HepG2 (cell line): ENCODE data around the gene DNMT3B. TPM values are rescaled to one million over a fixed set of nuclear protein-coding genes. Genes with fewer than 3 reads are reported as not detected.

Experiments
- ATF1 ChIP-seq: IDR thresholded peaks from 2 replicates; pipeline ENCODE4 v1.6.1; 2016; ENCODE audit warnings: mild to moderate bottlenecking, control low read depth
- ETV6 ChIP-seq: sonication (generic); formaldehyde crosslinking; conservative IDR thresholded peaks from 2 replicates; pipeline ENCODE4 v1.4.0; 2020; ENCODE audit warnings: missing genetic modification reagents
- HINFP ChIP-seq: sonication (generic); formaldehyde crosslinking; IDR thresholded peaks from 2 replicates; pipeline ENCODE4 v1.4.0; 2020; ENCODE audit warnings: low read depth, mild to moderate bottlenecking, missing genetic modification reagents
- NKX3-1 ChIP-seq: sonication (generic); formaldehyde crosslinking; IDR thresholded peaks from 2 replicates; pipeline ENCODE4 v1.5.0; 2020; ENCODE audit warnings: missing genetic modification reagents
- TEF ChIP-seq: sonication (generic); formaldehyde crosslinking; IDR thresholded peaks from 2 replicates; pipeline ENCODE4 v1.5.0; 2020; ENCODE audit warnings: missing genetic modification reagents
- ZBTB7A ChIP-seq: sonication (generic); formaldehyde crosslinking; IDR thresholded peaks from 2 replicates; pipeline ENCODE4 v1.8.0; 2022; ENCODE audit warnings: mild to moderate bottlenecking, missing genetic modification reagents
- ZGPAT ChIP-seq: IDR thresholded peaks from 2 replicates; pipeline ENCODE4 v1.6.1; 2016; ENCODE audit warnings: mild to moderate bottlenecking
- ZNF780A ChIP-seq: sonication (generic); formaldehyde crosslinking; IDR thresholded peaks from 2 replicates; pipeline ENCODE4 v1.8.0; 2022; ENCODE audit warnings: mild to moderate bottlenecking, missing genetic modification reagents, moderate library complexity
- polyA plus RNA-seq, 8 experiments: library from polyadenylated mRNA; depleted of rRNA in 3 of 8; stranded (reverse) in 7 of 8; unstranded in 1 of 8; fragments of >200 nt; fragmentation: Illumina TruSeq in 4 of 8; extraction: Trizol in 4 of 8; gene quantifications; 2 replicates each; pipeline versions ENCODE4 v1.2.1 to v1.2.3, GENCODE V29; 2011 to 2016; ENCODE audit warnings: low read depth in 4 of 8, missing spikeins in 1 of 8, mixed read lengths in 1 of 8; ENCODE audit not compliant: insufficient read depth in 1 of 8
- total RNA-seq, 5 experiments: library from RNA; depleted of rRNA; stranded (reverse); fragments of >200 nt; fragmentation: Illumina TruSeq; extraction: Trizol; gene quantifications; 2 replicates each; pipeline ENCODE4 v1.2.3, GENCODE V29; 2016; ENCODE audit warnings: low read depth in 1 of 5
- TF ChIP-seq, protein P1 (sequence below): sonication (generic); formaldehyde crosslinking; IDR thresholded peaks from 2 replicates; pipeline ENCODE4 v1.5.0; 2020; ENCODE audit warnings: mild to moderate bottlenecking, missing genetic modification reagents

Gene DNMT3B
- total and polyA plus RNA-seq, 2 of the 13 experiments (the other 11 are each of a cell fraction or from before 2014, with no cell fraction given) = 3.8 to 13.9 TPM

DNA sequence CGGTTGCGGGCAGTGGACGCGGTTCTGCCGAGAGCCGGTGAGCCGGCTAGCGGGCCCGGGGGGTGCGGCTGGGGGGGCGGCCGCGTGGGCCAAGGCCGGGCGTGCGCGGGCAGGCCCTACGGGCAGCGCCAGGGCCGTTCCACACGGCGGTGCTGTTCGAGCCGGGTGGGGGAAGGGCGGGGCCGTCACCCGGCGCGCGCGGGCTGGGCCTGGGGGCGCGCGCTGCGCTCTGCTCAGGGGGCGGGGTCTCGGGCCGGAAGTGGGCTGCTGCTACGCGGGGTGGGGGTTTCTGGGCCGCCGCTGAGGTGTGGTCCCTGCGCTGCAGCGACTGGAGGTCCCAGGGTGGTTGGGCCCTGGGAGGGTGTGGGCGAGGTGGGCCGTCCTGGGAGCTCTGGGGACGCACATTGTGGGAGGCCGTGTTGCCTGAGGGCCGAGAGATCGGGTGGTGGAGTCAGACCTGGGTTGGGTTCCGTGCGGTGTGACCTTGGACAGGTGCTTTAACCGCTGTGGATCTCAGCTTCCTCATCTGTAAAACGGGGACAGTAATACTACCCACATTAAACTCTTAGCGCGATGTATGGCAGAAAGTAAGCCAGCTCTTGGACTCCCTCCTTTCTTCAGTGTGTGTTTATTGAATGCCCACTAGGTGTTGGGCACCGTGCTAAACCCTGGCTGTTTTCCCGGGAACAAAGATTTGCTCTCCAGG lies 58.0 kb downstream of the DNMT3B start (continued):
- TF ChIP-seq, protein P1, sequence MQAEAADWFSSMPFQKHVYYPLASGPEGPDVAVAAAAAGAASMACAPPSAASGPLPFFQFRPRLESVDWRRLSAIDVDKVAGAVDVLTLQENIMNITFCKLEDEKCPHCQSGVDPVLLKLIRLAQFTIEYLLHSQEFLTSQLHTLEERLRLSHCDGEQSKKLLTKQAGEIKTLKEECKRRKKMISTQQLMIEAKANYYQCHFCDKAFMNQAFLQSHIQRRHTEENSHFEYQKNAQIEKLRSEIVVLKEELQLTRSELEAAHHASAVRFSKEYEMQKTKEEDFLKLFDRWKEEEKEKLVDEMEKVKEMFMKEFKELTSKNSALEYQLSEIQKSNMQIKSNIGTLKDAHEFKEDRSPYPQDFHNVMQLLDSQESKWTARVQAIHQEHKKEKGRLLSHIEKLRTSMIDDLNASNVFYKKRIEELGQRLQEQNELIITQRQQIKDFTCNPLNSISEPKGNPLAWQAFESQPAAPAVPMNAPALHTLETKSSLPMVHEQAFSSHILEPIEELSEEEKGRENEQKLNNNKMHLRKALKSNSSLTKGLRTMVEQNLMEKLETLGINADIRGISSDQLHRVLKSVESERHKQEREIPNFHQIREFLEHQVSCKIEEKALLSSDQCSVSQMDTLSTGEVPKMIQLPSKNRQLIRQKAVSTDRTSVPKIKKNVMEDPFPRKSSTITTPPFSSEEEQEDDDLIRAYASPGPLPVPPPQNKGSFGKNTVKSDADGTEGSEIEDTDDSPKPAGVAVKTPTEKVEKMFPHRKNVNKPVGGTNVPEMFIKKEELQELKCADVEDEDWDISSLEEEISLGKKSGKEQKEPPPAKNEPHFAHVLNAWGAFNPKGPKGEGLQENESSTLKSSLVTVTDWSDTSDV (CRISPR knock-in tag) = peak; percentile 98
- TF ChIP-seq HINFP = peak; percentile 29; the same call in 1 of the 2 replicates
- no peak for TF ChIP-seq TEF (CRISPR knock-in tag)
- peak; percentile 58 for TF ChIP-seq ZGPAT (CRISPR knock-in tag)
- TF ChIP-seq ETV6 (CRISPR knock-in tag) = no peak
- no peak for TF ChIP-seq ATF1
- no peak for TF ChIP-seq ZNF780A (CRISPR knock-in tag)
- TF ChIP-seq ZBTB7A = peak; percentile 96
- TF ChIP-seq NKX3-1 = no peak; the same call in 1 of the 2 replicates
